ENCODE data around the gene RNF183. TPM values are rescaled to one million over a fixed set of nuclear protein-coding genes. Genes with fewer than 3 reads are reported as not detected.

The RNF183 gene
- total RNA-seq, 1 donor from 2014 or later, result not detected

GRCh38 chr9:113343732-113344231 is 40.6 kb upstream of the RNF183 start:
- Mint-ChIP-seq H3K4me1 (peaks cover 26% of the 10 kb centered on the region), H3K27me3 (ENCODE audit: low read depth) (peaks cover 40% of the 10 kb centered on the region), H3K27ac (ENCODE audit: unreplicated experiment) (no peak overlapping the region), H3K4me3 (no peak overlapping the region), H3K9me3 (no peaks in the 10 kb centered on the region), H3K36me3 (ENCODE audit: low read depth) (no peaks in the 10 kb centered on the region)
- no peak for TF ChIP-seq CTCF (conservative IDR thresholded peaks at IDR 0.05)
- no peak for DNase-seq (ENCODE audit: low read depth, low spot score)

- H3K4me3 Mint-ChIP-seq, result peak overlapping the region; percentile 86
- no peak overlapping the region for H3K27ac Mint-ChIP-seq (ENCODE audit: unreplicated experiment)
- H3K4me1 Mint-ChIP-seq, result peaks cover 26% of the 10 kb centered on the region
- H3K9me3 Mint-ChIP-seq, result no peaks in the 10 kb centered on the region
- TF ChIP-seq CTCF (conservative IDR thresholded peaks at IDR 0.05), result no peak
- no peak for DNase-seq (ENCODE audit: low read depth, low spot score)
- no peaks in the 10 kb centered on the region for H3K36me3 Mint-ChIP-seq (ENCODE audit: low read depth)
- peaks cover 21% of the 10 kb centered on the region for H3K27me3 Mint-ChIP-seq (ENCODE audit: low read depth)
Measured at GRCh38 chr9:113341712-113342410, 38.7 kb upstream of the RNF183 start.

GRCh38 chr9:113340011-113340699 is 37.0 kb upstream of the RNF183 start, which contains the start of gene WDR31:
TSS of gene WDR31 (minus strand) at chr9:113340275. CDS start at chr9:113332022, 8,253 bp downstream.
- H3K4me1 Mint-ChIP-seq, result peaks cover 19% of the 10 kb centered on the region
- H3K27ac Mint-ChIP-seq (ENCODE audit: unreplicated experiment), result peak within 1 kb of the TSS; percentile 58
- peak; percentile 78 for DNase-seq (ENCODE audit: low read depth, low spot score)

GRCh38 chr9:113337714-113338113 is 34.5 kb upstream of the RNF183 start:
- no peak overlapping the region for H3K4me3 Mint-ChIP-seq
- H3K27me3 Mint-ChIP-seq (ENCODE audit: low read depth), result peaks cover 10% of the 10 kb centered on the region
- no peak for TF ChIP-seq CTCF (conservative IDR thresholded peaks at IDR 0.05)
- DNase-seq (ENCODE audit: low read depth, low spot score), result no peak
- no peak overlapping the region for H3K27ac Mint-ChIP-seq (ENCODE audit: unreplicated experiment)
- H3K4me1 Mint-ChIP-seq, result peaks cover 15% of the 10 kb centered on the region
- no peaks in the 10 kb centered on the region for H3K9me3 Mint-ChIP-seq
- no peaks in the 10 kb centered on the region for H3K36me3 Mint-ChIP-seq (ENCODE audit: low read depth)

More at GRCh38 chr9:113340011-113340699, 37.0 kb upstream of the RNF183 start, which contains the start of gene WDR31:
- Mint-ChIP-seq H3K4me3 (peak within 1 kb of the TSS; percentile 86), H3K27me3 (ENCODE audit: low read depth) (peaks cover 13% of the 10 kb centered on the region), H3K9me3 (no peaks in the 10 kb centered on the region), H3K36me3 (ENCODE audit: low read depth) (no peaks in the 10 kb centered on the region)
- no peak for TF ChIP-seq CTCF (conservative IDR thresholded peaks at IDR 0.05)

GRCh38 chr9:113331780-113332179 is 28.6 kb upstream of the RNF183 start:
- H3K4me3 Mint-ChIP-seq, result no peak overlapping the region
- H3K27me3 Mint-ChIP-seq (ENCODE audit: low read depth), result no peaks in the 10 kb centered on the region
- no peak for TF ChIP-seq CTCF (conservative IDR thresholded peaks at IDR 0.05)
- no peaks in the 10 kb centered on the region for H3K9me3 Mint-ChIP-seq
- no peak for DNase-seq (ENCODE audit: low read depth, low spot score)
- no peak overlapping the region for H3K27ac Mint-ChIP-seq (ENCODE audit: unreplicated experiment)
- no peaks in the 10 kb centered on the region for H3K4me1 Mint-ChIP-seq
- H3K36me3 Mint-ChIP-seq (ENCODE audit: low read depth), result no peaks in the 10 kb centered on the region
